Measurements from ENCODE around the gene SHLD3.
"Not testable (repeated sequence)": the region's sequence is repeated elsewhere in the genome, so short reads cannot be mapped to it uniquely, and the experiment has no call there.

The SHLD3 gene, protein sequence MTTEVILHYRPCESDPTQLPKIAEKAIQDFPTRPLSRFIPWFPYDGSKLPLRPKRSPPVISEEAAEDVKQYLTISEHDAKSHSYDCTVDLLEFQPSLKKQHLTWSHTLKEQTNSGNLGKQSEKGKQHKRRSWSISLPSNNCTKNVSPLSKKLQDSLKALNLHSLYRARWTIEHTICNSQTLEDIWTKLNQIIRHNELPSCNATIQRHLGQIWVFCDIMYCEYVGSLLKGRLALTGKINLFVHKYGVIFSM

DNA sequence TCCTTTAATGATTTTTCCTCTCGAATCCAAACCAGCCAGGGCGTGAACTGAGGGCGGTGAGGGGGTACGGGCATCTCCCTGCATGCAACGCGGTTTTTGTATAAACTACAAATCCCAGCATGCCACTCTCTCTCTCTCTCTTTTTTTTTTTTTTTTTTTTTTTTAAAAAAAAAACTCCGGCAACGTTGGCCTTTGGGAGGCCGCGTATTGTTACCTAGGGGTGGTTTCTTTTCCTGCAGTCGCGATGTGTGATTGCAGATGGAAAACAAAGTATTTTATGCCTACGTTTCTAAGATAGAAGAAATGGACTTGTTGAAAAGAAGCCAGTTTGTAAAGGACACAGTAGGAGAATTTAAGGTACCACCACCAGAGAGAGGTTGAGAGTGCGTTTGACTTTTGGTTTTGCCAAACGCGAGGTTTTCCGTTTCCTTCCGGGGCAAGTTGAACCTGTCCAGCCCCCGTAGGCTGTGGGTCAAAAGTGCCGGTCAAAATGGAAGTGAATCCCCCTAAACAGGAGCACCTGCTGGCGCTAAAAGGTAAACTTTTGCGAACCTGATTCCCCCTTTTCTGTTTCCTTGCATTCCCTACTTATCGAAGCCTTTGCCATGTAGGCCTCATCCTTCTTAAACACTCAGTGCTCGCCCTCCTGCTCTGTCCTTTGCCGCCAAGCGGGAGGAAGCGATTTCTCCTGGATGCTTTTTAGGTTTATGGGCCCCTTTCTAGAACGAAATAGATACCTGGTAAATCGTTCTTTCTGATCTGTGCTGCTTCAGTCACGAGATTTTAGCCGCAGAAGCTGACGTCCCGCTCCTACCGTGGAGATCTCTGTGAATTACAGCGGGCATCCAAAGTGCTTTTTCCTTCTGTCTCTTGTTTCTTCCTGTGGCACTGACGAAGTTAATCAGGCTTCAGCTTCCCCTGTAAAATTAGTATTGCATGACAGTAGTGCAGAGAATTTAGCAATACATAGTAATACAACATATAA is at the start of gene SHLD3, which contains the start of gene TRAPPC13:
SHLD3 (plus strand) TSS at position 457 of the 985 bp plus-strand sequence. CDS start 4,561 bp downstream, outside the sequence.
TRAPPC13 (plus strand) TSS at position 457 of the 985 bp plus-strand sequence; CDS start at position 491, 34 bp downstream.
- peak; percentile 52 to 68 (median 67) for DNase-seq (ENCODE audit: low read depth in 3 of 3)

DNA sequence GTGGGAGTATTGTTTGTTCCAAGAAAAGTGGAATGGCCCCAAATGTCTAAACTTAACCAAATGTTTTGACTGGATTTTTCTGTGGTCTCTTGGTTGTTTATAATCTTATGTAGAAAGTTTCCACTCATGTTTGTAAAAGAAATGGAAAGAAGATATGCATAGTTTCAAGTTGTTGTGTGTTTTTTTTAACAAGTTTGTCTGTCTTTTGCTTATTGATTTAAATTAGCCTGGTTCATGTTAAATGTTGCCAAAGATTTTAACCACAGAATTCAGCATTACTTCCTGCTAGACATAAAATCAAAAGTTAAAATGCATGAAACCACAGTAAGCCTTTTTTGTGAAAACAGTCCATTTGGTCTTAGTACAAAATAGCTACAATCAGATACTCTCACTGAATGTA is 47.7 kb upstream of the SHLD3 start:
- DNase-seq (ENCODE audit: low read depth in 3 of 3): no peak

DNA sequence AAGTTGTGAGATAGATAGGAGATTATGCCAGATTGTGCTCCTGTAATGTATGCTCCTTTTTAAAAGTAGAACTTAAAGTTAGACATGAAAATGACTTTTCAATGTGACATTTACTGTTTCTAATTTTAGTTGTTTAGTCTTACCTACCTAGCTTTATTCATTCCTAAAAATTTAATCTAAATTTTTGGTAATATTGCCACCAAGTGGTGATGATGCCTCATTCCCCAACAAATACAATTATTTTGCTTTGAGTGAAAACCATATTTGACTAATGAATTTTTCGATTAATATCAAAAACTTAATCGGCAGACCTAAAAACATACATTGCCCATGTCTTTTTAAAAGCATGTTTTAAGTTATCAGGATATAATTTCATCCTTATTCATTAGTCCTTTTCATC is 36.1 kb upstream of the SHLD3 start:
- no peak for DNase-seq (ENCODE audit: low read depth in 3 of 3)

DNA sequence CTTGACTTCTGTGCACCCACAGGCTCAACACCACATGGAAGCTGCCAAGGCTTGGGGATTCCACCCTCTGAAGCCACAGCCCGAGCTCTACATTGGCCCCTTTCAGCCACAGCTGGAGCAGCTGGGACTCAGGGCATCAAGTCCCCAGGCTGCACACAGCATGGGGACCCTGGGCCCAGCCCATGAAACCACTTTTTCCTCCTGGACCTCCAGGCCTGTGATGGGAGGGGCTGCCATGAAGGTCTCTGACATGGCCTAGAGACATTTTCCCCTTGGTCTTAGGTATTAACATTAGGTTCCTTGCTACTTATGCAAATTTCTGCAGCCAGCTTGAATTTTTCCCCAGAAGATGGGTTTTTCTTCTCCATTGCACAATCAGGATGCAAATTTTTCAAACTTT is 23.1 kb upstream of the SHLD3 start:
- DNase-seq (ENCODE audit: low read depth in 3 of 3): not testable (repeated sequence)

DNA sequence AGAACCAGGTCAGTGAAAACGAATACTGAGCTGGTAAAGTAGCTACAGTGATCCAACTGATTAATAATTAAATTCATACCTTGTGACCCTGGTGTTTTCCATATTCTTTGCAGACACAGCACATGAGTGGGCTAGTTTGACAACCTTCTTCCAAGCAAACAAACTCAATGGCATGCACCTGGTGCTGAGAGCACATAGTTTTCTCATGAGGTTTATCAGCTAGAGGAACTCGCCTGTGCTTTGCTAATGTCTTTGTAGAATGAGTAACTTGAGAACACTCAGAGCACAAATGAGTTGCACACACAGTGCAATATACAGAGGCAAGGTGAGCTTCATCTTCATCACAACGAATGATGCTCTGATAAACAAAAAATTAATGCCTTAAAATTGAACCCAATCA is 13.3 kb upstream of the SHLD3 start:
- no peak for DNase-seq (ENCODE audit: low read depth in 3 of 3)

DNA sequence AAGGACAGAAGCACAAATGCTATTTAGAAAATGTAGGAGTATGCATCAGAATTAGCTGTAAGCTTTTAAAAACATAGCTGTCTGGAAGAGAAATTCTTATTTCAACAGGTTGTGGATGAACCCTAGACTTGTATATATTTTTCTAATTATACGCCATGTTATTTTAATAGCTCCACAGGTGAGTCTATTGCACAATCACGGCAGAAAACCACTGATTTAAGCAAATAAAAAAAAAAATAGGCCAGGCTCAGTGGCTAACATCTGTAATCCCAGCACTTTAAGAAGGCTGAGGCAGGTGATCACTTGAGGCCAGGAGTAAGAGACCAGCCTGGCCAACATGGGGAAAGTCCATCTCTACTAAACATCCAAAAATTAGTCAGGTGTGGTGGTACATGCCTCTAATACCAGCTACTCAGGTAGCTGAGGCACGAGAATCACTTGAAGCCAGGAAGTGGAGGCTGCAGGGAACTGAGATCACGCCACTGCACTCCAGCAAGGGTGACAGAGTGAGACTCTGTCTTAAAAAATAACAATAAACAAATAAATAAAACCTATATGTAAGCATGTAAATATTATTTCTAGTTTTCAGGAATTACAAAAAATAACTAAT is 12.4 kb upstream of the SHLD3 start:
- no peak for DNase-seq (ENCODE audit: low read depth in 3 of 3)

DNA sequence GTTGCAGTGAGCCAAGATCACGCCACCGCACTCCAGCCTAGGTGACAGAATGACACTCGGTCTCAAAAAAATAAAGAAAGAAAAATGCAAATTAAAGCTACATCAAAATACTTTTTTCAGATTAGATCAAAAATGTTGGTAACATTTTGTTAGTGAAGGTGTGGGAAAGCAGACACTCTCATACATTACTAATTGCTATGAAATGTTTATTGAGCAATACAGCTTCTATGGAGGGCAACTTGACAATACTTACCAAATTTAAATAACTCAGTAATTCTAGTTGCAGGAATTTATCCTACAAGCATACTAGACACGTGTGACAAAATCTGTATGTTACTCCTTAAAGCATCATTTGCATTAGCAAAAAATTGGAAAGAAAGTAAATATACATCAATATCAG is 4.8 kb upstream of the SHLD3 start:
- DNase-seq (ENCODE audit: low read depth in 3 of 3): no peak

DNA sequence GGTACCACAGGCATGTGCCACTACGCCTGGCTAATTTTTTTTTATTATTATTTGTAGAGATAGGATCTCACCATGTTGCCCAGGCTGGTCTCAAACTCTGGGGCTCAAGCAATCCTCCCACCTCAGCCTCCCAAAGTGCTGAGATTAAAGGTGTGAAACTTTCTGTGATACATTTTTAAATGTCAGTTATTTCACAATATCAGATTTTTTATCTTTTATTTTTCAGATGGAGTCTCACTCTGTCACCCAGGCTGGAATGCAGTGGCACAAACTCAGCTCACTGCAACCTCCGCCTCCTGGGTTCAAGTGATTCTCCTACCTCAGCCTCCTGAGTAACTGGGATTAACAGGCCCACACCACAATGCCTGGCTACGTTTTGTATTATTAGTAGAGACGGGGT is 2.9 kb upstream of the SHLD3 start:
- DNase-seq (ENCODE audit: low read depth in 3 of 3): not testable (repeated sequence)

DNA sequence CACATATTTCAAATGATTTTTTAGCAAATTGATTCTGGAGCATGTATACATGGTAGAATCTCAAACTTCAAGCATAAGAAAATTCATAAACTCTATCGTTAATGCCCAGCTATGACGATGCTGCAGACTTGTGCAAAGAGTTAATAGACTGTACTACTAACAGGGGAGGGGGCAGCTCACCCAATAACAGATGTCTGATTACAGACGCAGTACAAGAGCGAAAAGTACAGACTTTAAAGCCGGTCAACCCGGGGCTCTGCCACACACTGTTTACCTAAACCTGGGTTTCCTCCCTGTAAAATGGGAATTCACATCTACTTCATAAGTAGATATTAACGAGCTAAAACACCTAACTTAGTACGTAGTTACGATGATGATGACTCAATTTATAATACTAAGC is 1.3 kb upstream of the SHLD3 start:
- no peak for DNase-seq (ENCODE audit: low read depth in 3 of 3)

DNA sequence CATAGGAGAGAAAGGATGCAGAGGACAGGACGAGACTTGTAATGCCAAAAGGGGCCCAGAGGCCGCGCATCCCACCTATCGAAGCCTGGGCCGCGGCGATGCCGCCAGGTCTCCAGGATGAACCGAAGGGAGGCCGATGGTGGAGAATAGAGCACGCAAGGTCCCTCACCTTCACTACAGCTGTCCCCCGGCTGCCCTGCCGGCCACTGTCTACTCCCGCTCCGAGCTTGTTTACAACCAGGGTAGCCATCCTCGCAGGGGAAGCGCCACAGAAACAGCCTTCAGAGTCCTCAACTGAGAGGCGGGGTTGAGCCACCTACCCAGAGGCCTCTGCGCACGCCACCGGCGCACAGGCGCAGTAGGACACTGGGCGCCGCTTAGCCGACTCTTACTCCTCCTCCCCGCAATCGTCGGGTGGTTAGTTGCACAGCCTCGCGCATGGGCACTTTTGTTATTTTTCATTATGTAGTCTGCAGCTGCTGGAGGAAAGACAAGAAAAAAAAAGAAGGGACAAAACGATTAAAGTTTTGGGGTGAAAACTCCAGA is 729 bp upstream of the SHLD3 start, which contains the start of gene TRIM23:
TRIM23 (minus strand) TSS at position 309 of the 546 bp plus-strand sequence; CDS start at position 250, 59 bp downstream.
- DNase-seq (ENCODE audit: low read depth in 3 of 3): peak; percentile 79 to 86 (median 80)

DNA sequence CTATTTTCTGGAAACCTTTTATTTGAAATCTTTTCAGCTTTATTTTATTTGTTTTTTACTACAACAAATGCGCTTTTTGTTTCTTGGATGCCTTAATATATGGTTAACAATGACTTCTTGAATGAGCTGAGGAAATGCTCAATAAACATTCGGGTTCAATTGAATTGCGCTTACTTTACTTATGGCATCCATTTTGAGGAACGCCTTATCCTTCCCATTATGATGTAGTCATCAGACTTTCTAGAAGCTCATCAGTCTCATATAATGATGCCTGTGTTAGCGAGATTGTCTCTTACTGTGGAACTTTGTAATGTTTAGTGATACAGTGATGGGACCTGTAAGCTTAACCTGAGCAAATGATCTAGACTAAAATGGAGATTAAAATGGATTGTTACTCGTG is 916 bp downstream of the SHLD3 start:
- DNase-seq (ENCODE audit: low read depth in 3 of 3): no peak

DNA sequence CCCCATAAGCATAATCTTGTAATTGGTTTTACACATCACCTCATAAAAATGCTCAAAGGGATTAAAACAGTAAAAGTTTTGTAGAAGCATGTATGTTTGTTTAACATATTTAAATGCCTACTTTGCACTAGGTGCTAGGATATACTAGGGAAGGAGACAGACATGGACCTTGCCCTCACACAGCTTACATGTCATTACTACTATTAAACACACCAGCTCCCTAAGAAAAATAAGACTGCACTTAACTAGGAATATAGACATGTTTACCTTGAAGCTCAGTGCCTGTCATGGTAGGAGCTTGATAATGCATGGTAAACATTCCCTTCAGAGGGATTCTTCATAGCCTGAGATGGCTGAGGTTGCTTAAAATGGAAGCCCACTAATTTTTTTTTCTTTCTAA is 6.2 kb downstream of the SHLD3 start:
- no peak for DNase-seq (ENCODE audit: low read depth in 3 of 3)

DNA sequence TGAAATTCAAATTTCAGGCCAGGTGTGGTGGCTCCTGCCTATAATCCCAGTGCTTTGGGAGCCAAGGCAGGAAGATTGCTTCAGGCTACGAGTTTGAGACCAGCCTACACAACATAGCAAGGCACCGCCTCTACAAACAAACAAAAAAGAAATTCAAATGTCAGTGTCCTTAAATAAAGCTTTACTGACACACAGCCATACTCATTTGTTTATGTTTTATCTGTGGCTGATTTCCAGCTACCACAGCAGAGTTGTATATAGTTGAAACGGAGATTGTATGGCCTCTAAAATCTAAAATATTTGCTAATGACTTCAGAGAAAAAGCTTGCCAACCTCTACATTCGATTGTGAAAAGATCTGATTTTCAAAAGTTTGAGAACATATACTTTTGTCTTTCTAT is 15.4 kb downstream of the SHLD3 start:
- no peak for DNase-seq (ENCODE audit: low read depth in 3 of 3)

DNA sequence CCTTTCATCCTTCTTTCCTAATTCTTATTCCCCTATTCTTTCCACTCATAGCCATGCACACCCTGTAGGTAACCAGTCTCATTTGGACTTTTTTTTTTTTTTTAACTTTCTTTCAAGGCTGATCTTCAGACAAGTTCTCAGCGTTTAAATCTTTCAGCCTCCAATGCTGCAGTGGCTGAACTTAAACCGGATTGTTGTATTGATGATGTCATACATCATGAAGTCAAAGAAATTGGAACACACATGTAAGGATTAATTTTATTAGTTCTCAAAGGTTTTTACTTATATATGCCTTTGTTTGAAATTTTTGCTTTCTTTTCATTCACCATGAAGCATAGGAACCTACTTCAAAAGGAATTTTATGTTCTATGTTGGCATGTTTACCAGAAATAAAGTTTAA is 22.1 kb downstream of the SHLD3 start:
- DNase-seq (ENCODE audit: low read depth in 3 of 3): no peak

DNA sequence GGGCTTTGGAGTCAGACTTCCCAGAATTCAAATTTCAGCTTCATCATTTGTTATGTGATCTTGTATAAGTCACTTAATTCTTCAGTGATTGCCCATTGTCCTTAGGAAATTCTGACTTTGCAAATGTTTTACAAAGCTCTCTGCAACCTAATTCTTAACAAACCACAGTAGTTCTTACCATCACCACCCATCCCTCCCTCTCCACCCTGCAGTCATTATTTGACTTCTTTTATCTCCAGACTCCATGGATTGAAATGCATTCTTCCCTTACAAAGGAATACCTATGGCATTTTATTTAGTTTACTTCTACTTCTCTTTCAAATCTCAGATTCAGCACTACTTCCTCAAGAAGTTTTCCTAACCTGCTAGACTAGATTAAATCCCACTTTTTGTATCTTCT is 23.1 kb downstream of the SHLD3 start:
- no peak for DNase-seq (ENCODE audit: low read depth in 3 of 3)

DNA sequence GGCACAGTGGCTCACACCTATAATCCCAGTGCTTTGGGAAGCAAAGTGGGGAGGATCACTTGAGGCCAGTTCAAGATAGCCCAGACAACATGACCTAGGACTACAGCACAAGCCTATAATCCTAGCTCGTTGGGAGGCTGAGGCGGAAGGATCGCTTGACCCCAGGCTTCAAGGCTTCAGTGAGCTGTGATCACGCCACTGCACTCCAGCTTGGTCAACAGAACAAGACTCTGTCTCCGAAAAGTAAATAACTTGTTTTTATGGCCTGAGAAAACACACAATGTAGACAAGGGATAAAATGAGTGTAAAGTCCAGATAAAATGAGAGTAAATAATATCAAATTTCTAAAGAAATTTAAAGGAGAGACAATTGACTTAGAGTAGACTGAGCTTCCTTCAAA is 26.3 kb downstream of the SHLD3 start:
- DNase-seq (ENCODE audit: low read depth in 3 of 3): no peak

DNA sequence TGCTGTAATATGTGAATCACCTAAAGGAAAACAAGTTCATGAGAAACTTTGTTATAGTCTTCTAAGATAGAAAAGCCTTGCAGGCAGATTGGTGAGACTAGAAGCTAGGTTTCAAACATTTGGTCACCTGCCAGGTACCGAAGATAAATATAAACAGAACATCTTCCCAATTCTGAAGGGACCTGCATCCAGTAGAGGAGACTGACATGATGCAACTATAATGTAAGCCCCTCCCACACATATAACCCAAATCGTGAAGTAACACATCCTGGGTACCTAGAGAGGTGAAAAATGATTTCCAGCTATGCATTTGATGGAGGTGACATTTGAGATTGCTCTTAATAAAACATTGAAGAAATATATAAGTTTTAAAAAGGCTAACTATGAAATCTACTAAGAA is 29.9 kb downstream of the SHLD3 start:
- DNase-seq (ENCODE audit: low read depth in 3 of 3): no peak

DNA sequence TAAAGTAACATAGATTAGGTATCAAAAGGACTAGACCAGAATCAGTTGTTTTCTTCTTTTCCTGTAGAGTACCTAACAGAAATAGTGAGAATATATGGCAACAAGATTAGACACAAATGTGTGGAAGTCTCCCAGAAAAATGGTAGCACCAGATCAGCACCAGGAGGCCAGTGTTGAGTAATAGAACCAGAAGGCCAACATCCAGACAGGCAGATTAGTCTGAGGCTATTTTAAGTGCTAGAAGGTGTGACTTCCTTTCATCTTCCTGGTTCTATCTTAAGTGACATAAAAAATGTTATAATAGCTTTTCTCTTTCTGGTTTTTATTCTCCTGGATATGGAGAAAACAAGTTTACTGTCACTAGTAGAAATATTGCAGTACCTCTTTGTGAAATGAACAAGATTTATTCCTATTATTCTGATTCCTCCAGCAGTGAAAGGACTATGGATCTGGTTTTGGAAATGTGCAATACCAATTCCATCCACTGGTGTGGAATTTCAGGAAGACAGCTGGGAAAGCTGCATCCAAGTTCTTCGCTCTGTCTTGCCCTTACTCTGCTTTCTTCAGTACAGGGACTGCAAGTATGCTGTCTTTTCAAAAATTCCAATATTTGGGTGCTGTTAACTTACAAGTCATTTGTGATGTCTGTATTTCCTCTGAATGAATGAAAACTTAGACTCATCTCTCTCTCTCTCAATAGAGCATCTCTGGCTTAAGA is 39.1 kb downstream of the SHLD3 start:
- no peak for DNase-seq (ENCODE audit: low read depth in 3 of 3)

DNA sequence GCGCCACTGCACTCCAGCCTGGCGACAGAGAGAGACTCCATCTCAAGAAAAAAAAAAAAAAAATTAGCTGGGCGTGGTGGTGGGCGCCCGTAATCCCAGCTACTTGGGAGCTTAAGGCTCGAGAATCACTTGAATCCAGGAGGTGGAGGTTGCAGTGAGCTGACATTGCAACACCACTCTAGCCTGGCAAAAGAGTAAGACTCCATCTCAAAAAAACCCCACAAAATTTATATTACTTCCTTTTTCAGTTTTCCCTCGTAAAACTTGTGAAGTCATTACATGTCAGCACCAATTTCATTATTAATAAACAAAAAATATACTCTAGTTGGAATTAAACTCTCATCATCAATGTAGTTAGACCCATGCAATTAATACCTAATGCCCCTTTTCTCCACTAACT is 43.9 kb downstream of the SHLD3 start:
- DNase-seq (ENCODE audit: low read depth in 3 of 3): no peak

DNA sequence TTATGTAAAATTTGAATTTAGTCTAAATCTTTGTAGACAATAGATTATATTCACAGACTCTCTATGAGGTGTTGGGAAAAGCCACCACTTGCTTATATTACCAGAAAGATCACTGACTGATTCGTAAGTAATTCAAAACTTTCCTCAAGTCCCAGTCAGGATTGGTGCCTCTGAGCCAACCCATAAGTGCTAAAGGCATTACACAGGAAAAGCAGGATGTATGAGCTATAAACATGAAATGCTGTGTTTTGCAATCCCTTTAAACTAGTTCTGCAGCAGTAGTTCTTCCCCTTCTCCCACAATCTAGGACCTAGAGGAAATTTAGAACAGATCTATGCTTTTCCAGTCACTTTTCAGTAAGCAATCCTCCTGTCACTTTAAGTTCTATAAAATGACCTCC is 48.0 kb downstream of the SHLD3 start:
- DNase-seq (ENCODE audit: low read depth in 3 of 3): no peak

DNA sequence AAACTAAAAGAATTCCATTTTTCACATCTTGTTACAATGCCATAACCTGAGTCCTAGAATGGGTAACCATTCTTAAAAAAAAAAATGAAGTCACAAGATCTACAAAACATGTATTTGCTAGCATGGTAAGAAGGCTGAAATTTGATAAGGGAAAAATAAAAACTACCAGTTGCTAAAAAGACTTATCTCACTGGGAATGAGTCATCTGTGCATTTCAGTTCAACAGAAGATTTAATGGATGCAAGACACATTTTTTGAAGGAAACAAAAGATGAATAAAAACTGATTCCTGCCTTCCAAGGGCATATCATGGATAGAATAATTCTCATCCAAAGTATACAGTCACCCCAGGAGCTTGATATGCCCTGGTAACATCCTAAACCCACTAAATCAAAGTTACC is 49.9 kb downstream of the SHLD3 start:
- no peak for DNase-seq (ENCODE audit: low read depth in 3 of 3)

All from stimulated activated CD4-positive, alpha-beta T cell treated with anti-CD3 and anti-CD28 coated beads, TNF-alpha, amount 100 ng/mL, for 48 hours (primary cell).